B cell (primary cell): ENCODE data around the gene ZNF518B. TPM values are rescaled to one million over a fixed set of nuclear protein-coding genes. Genes with fewer than 3 reads are reported as not detected.

Source experiments
- ATAC-seq: fragments of 200-7000 bp; cut with Tn5 transposase; one replicate; pipeline ENCODE4 v1.10.0; 2021; ENCODE audit warnings: low read depth, mild to moderate bottlenecking, moderate number of reproducible peaks, moderate library complexity
- CTCF ChIA-PET: fragments of 350-600 bp; sonication (Branson Sonifier 250); formaldehyde crosslinking; loops from one replicate; lab custom pipeline; 2021; ENCODE audit warnings: antibody characterized with exemption, inconsistent platforms; lab: Charles Lee
- POLR2A ChIA-PET: fragments of 350-600 bp; sonication (Branson Sonifier 250); formaldehyde crosslinking; loops from one replicate; lab custom pipeline; 2021; ENCODE audit warnings: antibody characterized with exemption; lab: Charles Lee
- DNase-seq: peaks from one replicate; pipeline ENCODE4 v3.0.0; 2013
- H2AFZ ChIP-seq: 2 replicates; pipeline ENCODE4 v1.6.1; 2012; ENCODE audit warnings: mild to moderate bottlenecking, low read depth, low read length; ENCODE audit not compliant: insufficient read depth, poor library complexity, severe bottlenecking
- H3K27ac ChIP-seq, 2 donors: 1 replicate in 1 of 2; 2 replicates in 1 of 2; pipeline ENCODE4 v1.5.1; 2012 to 2013; ENCODE audit warnings: low read length in 2 of 2, mild to moderate bottlenecking in 2 of 2, moderate library complexity in 1 of 2
- H3K27me3 ChIP-seq, 4 experiments: fragments of 200-600 bp in 1 of 4; sonication (generic) in 1 of 4; replicated peaks in 1 of 4; 1 replicate in 2 of 4; 2 replicates in 2 of 4; pipeline versions ENCODE4 v1.6.1 to v1.7.0; 2013 to 2016; ENCODE audit warnings: low read length in 3 of 4, mild to moderate bottlenecking in 2 of 4, mixed read lengths in 1 of 4, moderate library complexity in 1 of 4; ENCODE audit not compliant: insufficient read depth in 4 of 4, control insufficient read depth in 3 of 4; ENCODE audit errors: control extremely low read depth in 1 of 4
- H3K36me3 ChIP-seq, 2 experiments: replicated peaks in 1 of 2; 1 replicate in 1 of 2; 2 replicates in 1 of 2; pipeline versions ENCODE4 v1.6.1 to v1.7.1; 2013; ENCODE audit warnings: low read length in 1 of 2; ENCODE audit not compliant: insufficient read depth in 2 of 2, control insufficient read depth in 1 of 2; ENCODE audit errors: control extremely low read depth in 1 of 2, extremely low read depth in 1 of 2
- H3K4me1 ChIP-seq, 2 donors: fragments of 200-600 bp in 1 of 2; sonication (generic) in 1 of 2; 1 replicate in 1 of 2; 2 replicates in 1 of 2; pipeline versions ENCODE4 v1.5.1 to v1.6.1; 2013 to 2017; ENCODE audit warnings: low read length in 2 of 2; ENCODE audit not compliant: control insufficient read depth in 2 of 2, insufficient read depth in 2 of 2
- H3K4me2 ChIP-seq: replicated peaks from 2 replicates; pipeline ENCODE3; 2012; ENCODE audit warnings: mild to moderate bottlenecking, low read depth, low read length; ENCODE audit not compliant: poor library complexity, severe bottlenecking
- H3K4me3 ChIP-seq, 5 experiments: fragments of 200-600 bp in 1 of 5; sonication (generic) in 1 of 5; 1 replicate in 3 of 5; 2 replicates in 2 of 5; pipeline versions ENCODE4 v1.5.1 to v1.7.0; 2011 to 2016; ENCODE audit warnings: low read length in 4 of 5, mild to moderate bottlenecking in 4 of 5, low read depth in 2 of 5, control low read depth in 1 of 5, moderate library complexity in 1 of 5; ENCODE audit not compliant: insufficient read depth in 1 of 5; ENCODE audit errors: control extremely low read depth in 1 of 5, extremely low read depth in 1 of 5
- H3K79me2 ChIP-seq: fragments of 200-600 bp; sonication (generic); one replicate; pipeline ENCODE4 v1.6.0; 2016; ENCODE audit warnings: low read length; ENCODE audit not compliant: control insufficient read depth, insufficient read depth
- H3K9ac ChIP-seq: fragments of 200-600 bp; sonication (generic); 2 replicates; pipeline ENCODE4 v1.6.1; 2017; ENCODE audit warnings: mild to moderate bottlenecking, low read length, moderate library complexity
- H3K9me3 ChIP-seq, 3 donors: one replicate each; pipeline versions ENCODE4 v1.6.1 to v1.7.1; 2013; ENCODE audit warnings: low read length in 2 of 3; ENCODE audit not compliant: control insufficient read depth in 2 of 3, insufficient read depth in 1 of 3; ENCODE audit errors: control extremely low read depth in 1 of 3
- H4K20me1 ChIP-seq: 2 replicates; pipeline ENCODE4 v1.6.0; 2012; ENCODE audit warnings: mild to moderate bottlenecking, low read length; ENCODE audit not compliant: insufficient read depth, control insufficient read depth, poor library complexity, severe bottlenecking
- H3K27ac Mint-ChIP-seq: one replicate; pipeline ENCODE4 v1.8.0; 2021; ENCODE audit warnings: mixed read lengths
- H3K27me3 Mint-ChIP-seq: one replicate; pipeline ENCODE4 v1.8.0; 2021; ENCODE audit warnings: mixed read lengths
- H3K4me1 Mint-ChIP-seq: one replicate; pipeline ENCODE4 v1.8.0; 2021; ENCODE audit warnings: mixed read lengths
- H3K4me3 Mint-ChIP-seq: one replicate; pipeline ENCODE4 v1.8.0; 2021; ENCODE audit warnings: mixed read lengths
- H3K9me3 Mint-ChIP-seq: one replicate; pipeline ENCODE4 v1.8.0; 2022; ENCODE audit warnings: mixed read lengths; ENCODE audit not compliant: insufficient read depth
- CTCF ChIP-seq: fragments of 200-600 bp; IDR thresholded peaks from one replicate; pipeline ENCODE4 v1.8.0; 2022; ENCODE audit warnings: antibody characterized with exemption, mild to moderate bottlenecking
- EZH2 ChIP-seq: IDR thresholded peaks from 2 replicates; pipeline ENCODE4 v1.6.1; 2012; ENCODE audit warnings: borderline replicate concordance, low read depth, mild to moderate bottlenecking, moderate library complexity, low read length; ENCODE audit not compliant: insufficient read depth, poor library complexity, severe bottlenecking
- whole genome bisulfite sequencing: methylation state at CpG from one replicate; pipeline ENCODE4 v1.1.5; 2013; ENCODE audit warnings: missing lambda C conversion rate; ENCODE audit not compliant: insufficient coverage; 5-methylcytosine and 5-hydroxymethylcytosine counted together
- intact Hi-C: fragments of 100-400 bp; cut with micrococcal nuclease; formaldehyde crosslinking; loops from one replicate; pipeline ENCODE4 v1.10.0; 2022
- polyA plus RNA-seq: library from polyadenylated mRNA; depleted of rRNA; stranded (reverse); fragments of >200 nt; gene quantifications from 2 replicates; pipeline ENCODE4 v1.2.3, GENCODE V29; 2012
- total RNA-seq, 2 donors: library from RNA; stranded (reverse); fragments of 120-200 nt in 1 of 2; gene quantifications; 1 replicate in 1 of 2; 2 replicates in 1 of 2; pipeline versions ENCODE4 v1.2.3 to v1.2.4, GENCODE V29; 2013 to 2022

ZNF518B gene
- total and polyA plus RNA-seq, 2 donors (not counting 1 experiment from before 2014, with no cell fraction given) = 9.1 to 39.8 TPM

DNA sequence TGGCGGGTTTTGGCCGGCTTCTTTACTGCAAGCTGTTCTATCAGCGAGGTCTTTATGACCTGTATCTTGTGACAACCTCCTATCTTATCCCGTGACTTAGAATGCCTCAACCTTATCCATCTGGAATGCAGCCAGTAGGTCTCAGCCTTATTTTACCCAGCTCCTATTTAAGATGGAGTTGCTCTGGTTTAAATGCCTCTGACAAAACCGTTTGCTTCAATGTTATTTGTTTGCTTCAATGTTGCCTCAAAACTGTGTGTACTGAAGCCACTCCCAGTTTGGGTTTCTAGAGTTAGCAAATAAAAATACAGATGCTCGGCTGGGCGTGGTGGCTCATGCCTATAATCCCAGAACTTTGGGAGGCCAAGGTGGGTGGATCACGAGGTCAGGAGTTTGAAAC, 51.6 kb downstream of the ZNF518B start:
- Histone ChIP-seq H3K79me2 (no peaks in the 10 kb centered on the region), H3K36me3 (no peaks in the 10 kb centered on the region), H4K20me1 (no peaks in the 10 kb centered on the region), H3K9ac (no peak overlapping the region), H3K27ac (no peak overlapping the region), H3K9me3 (no peaks in the 10 kb centered on the region), H2AFZ (no peak overlapping the region), H3K4me2 (no peak overlapping the region), H3K27me3 (peaks cover 0 to under 1% (median 0%) of the 10 kb centered on the region in 4 experiments), H3K4me1 (no peaks in the 10 kb centered on the region), H3K4me3 (no peak overlapping the region)
- Mint-ChIP-seq H3K27ac (no peak overlapping the region), H3K4me3 (no peak overlapping the region), H3K9me3 (no peaks in the 10 kb centered on the region), H3K4me1 (no peaks in the 10 kb centered on the region), H3K27me3 (peaks cover 15% of the 10 kb centered on the region)
- DNase-seq (no peak), ATAC-seq (no peak)
- WGBS = 94% methylated on average over 7 of the region's 8 CpGs
- ChIA-PET CTCF (no interaction called here), POLR2A (no interaction called here)
- intact Hi-C loops = no loop called here
- TF ChIP-seq CTCF (no peak), EZH2 (no peak)

- Mint-ChIP-seq H3K27ac (no peak overlapping the region), H3K4me1 (no peaks in the 10 kb centered on the region), H3K27me3 (peaks cover 15% of the 10 kb centered on the region), H3K4me3 (no peak overlapping the region), H3K9me3 (no peaks in the 10 kb centered on the region)
- 85% methylated on average over 4 of the region's 6 CpGs for WGBS
- Histone ChIP-seq H3K4me1 (no peaks in the 10 kb centered on the region), H3K27ac (no peak overlapping the region), H3K4me2 (no peak overlapping the region), H2AFZ (no peak overlapping the region), H4K20me1 (no peaks in the 10 kb centered on the region), H3K9ac (no peak overlapping the region), H3K36me3 (no peaks in the 10 kb centered on the region), H3K9me3 (no peaks in the 10 kb centered on the region), H3K27me3 (peaks cover 0 to 4% (median 0%) of the 10 kb centered on the region in 4 experiments), H3K4me3 (no peak overlapping the region), H3K79me2 (no peaks in the 10 kb centered on the region)
- POLR2A ChIA-PET = no interaction called here
- DNase-seq (peak; percentile 16), ATAC-seq (no peak)
- intact Hi-C loops = loop anchor here (5.0 kb wide), 1 partner anchor 387 kb away; no protein-coding TSS in a partner anchor
- TF ChIP-seq CTCF = peak; percentile 34
- TF ChIP-seq EZH2 = no peak
- CTCF ChIA-PET = interaction anchor here (0.8 to 1.0 kb wide), 2 partner anchors 134 to 385 kb away, joined by 3 read pairs; no protein-coding TSS in a partner anchor
These were observed 53.4 kb downstream of the ZNF518B start for GRCh38 chr4:10403633-10404445.
